Vagina (tissue), 2 donors: ENCODE measurements around the gene CYP27B1. TPM values are rescaled to one million over a fixed set of nuclear protein-coding genes. Genes with fewer than 3 reads are reported as not detected.
A peak's percentile ranks its signal among the peaks of the same experiment; 100 is the strongest.

Experiments
- DNase-seq, 2 donors: peaks; one replicate each; pipeline ENCODE4 v3.0.0-alpha.2; 2017; ENCODE audit errors: extremely low spot score in 2 of 2
- H3K27ac ChIP-seq: fragments of 200-600 bp; sonication (generic); one replicate; pipeline ENCODE4 v1.5.1; 2019
- H3K27me3 ChIP-seq: fragments of 200-600 bp; sonication (generic); one replicate; pipeline ENCODE4 v1.5.1; 2019
- H3K36me3 ChIP-seq, 2 donors: fragments of 200-600 bp; sonication (generic); one replicate each; pipeline ENCODE4 v1.5.1; 2017 to 2019
- H3K4me1 ChIP-seq: fragments of 200-600 bp; sonication (generic); one replicate; pipeline ENCODE4 v1.5.1; 2019
- H3K4me3 ChIP-seq, 2 donors: fragments of 200-600 bp; sonication (generic); 1 replicate in 1 of 2; 2 replicates in 1 of 2; pipeline ENCODE4 v1.5.1; 2016 to 2019
- H3K9me3 ChIP-seq: fragments of 200-600 bp; sonication (generic); one replicate; pipeline ENCODE4 v1.5.1; 2019
- CTCF ChIP-seq, 3 experiments: fragments of 450-650 bp in 2 of 3; fragments of 200-600 bp in 1 of 3; sonication (generic) in 1 of 3; IDR thresholded peaks; one replicate each; pipeline ENCODE4 v1.5.1; 2017 to 2019; ENCODE audit warnings: antibody characterized with exemption in 3 of 3, mild to moderate bottlenecking in 2 of 3, moderate library complexity in 2 of 3
- POLR2A ChIP-seq, 2 donors: fragments of 450-650 bp; IDR thresholded peaks; one replicate each; pipeline ENCODE4 v1.6.1; 2017; ENCODE audit warnings: antibody characterized with exemption in 2 of 2, mild to moderate bottlenecking in 2 of 2, moderate library complexity in 2 of 2
- POLR2AphosphoS5 ChIP-seq, 2 donors: sonication (generic); formaldehyde crosslinking; IDR thresholded peaks; one replicate each; pipeline ENCODE4 v1.9.0; 2017; ENCODE audit warnings: antibody characterized with exemption in 2 of 2, mild to moderate bottlenecking in 2 of 2, low read depth in 1 of 2; ENCODE audit not compliant: insufficient read depth in 1 of 2
- intact Hi-C: fragments of 100-400 bp; cut with DNase I; formaldehyde crosslinking; loops from one replicate; pipeline ENCODE4 v1.15.1; 2023
- total RNA-seq: library from RNA; depleted of rRNA; stranded (reverse); fragments of >200 nt; gene quantifications from one replicate; pipeline ENCODE4 v1.2.3, GENCODE V29; 2016

The CYP27B1 gene
- total RNA-seq, 1 donor from 2014 or later: 1.7 TPM

GRCh38 chr12:57802607-57803006, 35.7 kb upstream of the CYP27B1 start:
- H3K9me3 ChIP-seq: no peaks in the 10 kb centered on the region
- intact Hi-C loops: no loop called here
- H3K27me3 ChIP-seq: no peaks in the 10 kb centered on the region
- peak overlapping the region; percentile 27 for H3K27ac ChIP-seq
- no peak overlapping the region for H3K4me3 ChIP-seq
- TF ChIP-seq CTCF (IDR thresholded peaks at IDR 0.05) (no peak), POLR2AphosphoS5 (IDR thresholded peaks at IDR 0.05; ENCODE audit: insufficient read depth in 1 of 2, low read depth in 1 of 2) (no peak), POLR2A (IDR thresholded peaks at IDR 0.05) (no peak)
- DNase-seq: no peak
- peaks cover 0 to 32% of the 10 kb centered on the region in 2 donors for H3K36me3 ChIP-seq
- peaks cover 7% of the 10 kb centered on the region for H3K4me1 ChIP-seq

DNA sequence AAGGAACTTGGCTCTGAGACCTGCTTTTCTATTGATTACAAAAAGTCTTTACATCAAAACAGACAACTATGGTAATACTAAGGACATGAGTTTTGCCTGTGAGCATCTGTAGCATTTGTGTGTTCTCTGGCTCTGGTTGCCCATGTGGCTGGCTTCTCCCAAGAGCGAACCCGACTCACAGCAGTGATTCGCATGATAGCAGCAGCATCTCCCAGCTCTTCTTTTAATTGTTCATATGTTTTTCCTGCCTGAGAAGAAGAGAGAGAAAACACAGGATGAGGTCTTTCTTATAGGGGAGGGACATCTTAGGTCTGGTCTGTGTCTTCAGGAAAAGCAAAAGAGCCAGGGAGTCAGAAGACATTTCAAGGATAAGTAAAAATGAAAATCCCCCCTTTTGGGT, 34.1 kb upstream of the CYP27B1 start:
- peaks cover 7% of the 10 kb centered on the region for H3K4me1 ChIP-seq
- no peak overlapping the region for H3K4me3 ChIP-seq
- no peaks in the 10 kb centered on the region for H3K9me3 ChIP-seq
- H3K27me3 ChIP-seq: no peaks in the 10 kb centered on the region
- TF ChIP-seq POLR2A (IDR thresholded peaks at IDR 0.05): no peak
- no peak for TF ChIP-seq CTCF (IDR thresholded peaks at IDR 0.05)
- TF ChIP-seq POLR2AphosphoS5 (IDR thresholded peaks at IDR 0.05; ENCODE audit: insufficient read depth in 1 of 2, low read depth in 1 of 2): no peak
- no peak for DNase-seq
- no peak overlapping the region for H3K27ac ChIP-seq
- H3K36me3 ChIP-seq: peaks cover 0 to 42% of the 10 kb centered on the region in 2 donors
- intact Hi-C loops: no loop called here

DNA sequence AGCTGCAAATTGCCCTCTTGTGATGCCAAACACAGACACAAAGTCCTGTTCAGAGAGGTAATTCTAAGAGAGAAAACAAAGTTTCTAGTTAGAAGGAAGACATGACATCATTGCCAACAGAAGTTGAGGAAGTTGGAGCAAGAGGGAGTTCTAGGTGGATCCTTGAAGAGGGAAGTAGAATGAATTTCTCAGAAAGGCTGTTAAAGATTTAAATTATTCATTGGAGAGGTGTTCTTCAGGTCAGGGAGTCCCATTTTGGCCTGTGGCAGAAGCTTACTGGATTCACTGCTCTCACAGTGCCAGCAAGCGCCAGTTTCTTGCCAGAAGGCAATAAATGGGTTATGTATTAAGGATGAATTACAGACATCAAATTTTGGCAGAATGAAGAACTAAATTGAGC, 31.1 kb upstream of the CYP27B1 start:
- Histone ChIP-seq H3K9me3 (no peaks in the 10 kb centered on the region), H3K36me3 (peaks cover 0 to 53% of the 10 kb centered on the region in 2 donors), H3K4me1 (no peaks in the 10 kb centered on the region), H3K27me3 (no peaks in the 10 kb centered on the region), H3K4me3 (no peak overlapping the region), H3K27ac (no peak overlapping the region)
- intact Hi-C loops: no loop called here
- no peak for DNase-seq
- no peak for TF ChIP-seq POLR2AphosphoS5 (IDR thresholded peaks at IDR 0.05; ENCODE audit: insufficient read depth in 1 of 2, low read depth in 1 of 2)
- TF ChIP-seq POLR2A (IDR thresholded peaks at IDR 0.05): no peak
- no peak for TF ChIP-seq CTCF (IDR thresholded peaks at IDR 0.05)

- Histone ChIP-seq H3K27me3 (no peaks in the 10 kb centered on the region), H3K4me1 (no peaks in the 10 kb centered on the region), H3K27ac (no peak overlapping the region), H3K36me3 (peaks cover 0 to 56% of the 10 kb centered on the region in 2 donors), H3K9me3 (no peaks in the 10 kb centered on the region), H3K4me3 (no peak overlapping the region)
- intact Hi-C loops: no loop called here
- DNase-seq: no peak
- TF ChIP-seq CTCF (IDR thresholded peaks at IDR 0.05): no peak
- TF ChIP-seq POLR2AphosphoS5 (IDR thresholded peaks at IDR 0.05; ENCODE audit: insufficient read depth in 1 of 2, low read depth in 1 of 2): no peak
- TF ChIP-seq POLR2A (IDR thresholded peaks at IDR 0.05): no peak
These were observed 30.1 kb upstream of the CYP27B1 start for GRCh38 chr12:57796996-57797395.

DNA sequence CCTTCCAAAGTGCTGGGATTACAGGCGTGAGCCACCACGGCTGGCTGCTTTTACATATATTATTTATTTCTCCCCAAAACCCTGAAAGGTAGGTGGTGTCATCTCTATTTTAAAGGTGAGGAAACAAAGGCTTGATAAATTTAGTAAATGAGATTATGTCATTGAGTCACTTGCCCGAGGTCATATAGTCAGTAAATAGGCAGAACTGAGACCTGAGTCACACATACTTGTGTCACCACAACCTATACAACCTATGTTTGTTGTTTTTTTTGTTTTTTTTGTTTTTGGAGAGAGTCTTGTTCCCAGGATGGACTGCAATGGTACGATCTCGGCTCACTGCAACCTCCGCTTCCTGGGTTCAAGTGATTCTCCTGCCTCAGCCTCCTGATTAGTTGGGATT, 28.5 kb upstream of the CYP27B1 start:
- Histone ChIP-seq H3K27ac (no peak overlapping the region), H3K9me3 (no peaks in the 10 kb centered on the region), H3K27me3 (no peaks in the 10 kb centered on the region), H3K4me3 (no peak overlapping the region), H3K36me3 (peaks cover 0 to 48% of the 10 kb centered on the region in 2 donors), H3K4me1 (no peaks in the 10 kb centered on the region)
- intact Hi-C loops: no loop called here
- TF ChIP-seq POLR2A (IDR thresholded peaks at IDR 0.05) (no peak), CTCF (IDR thresholded peaks at IDR 0.05) (no peak)
- DNase-seq: no peak
